ENCODE results near the gene JAK3. TPM values are rescaled to one million over a fixed set of nuclear protein-coding genes. Genes with fewer than 3 reads are reported as not detected.

Gene JAK3
- total and polyA plus RNA-seq, 2 donors = 16.1 to 50.4 TPM

- Histone ChIP-seq H3K27me3 (ENCODE audit: control insufficient read depth in 2 of 2, insufficient read depth in 1 of 2, low read length in 1 of 2) (peaks cover 0 to under 1% of the 10 kb centered on the region in 2 donors), H3K9me3 (ENCODE audit: control insufficient read depth in 2 of 2, insufficient read depth in 1 of 2, low read length in 1 of 2) (no peaks in the 10 kb centered on the region), H3K36me3 (ENCODE audit: control insufficient read depth in 2 of 2, insufficient read depth in 2 of 2, low read length in 1 of 2) (peaks cover 39 to 43% of the 10 kb centered on the region in 2 donors), H3K27ac (ENCODE audit: low read depth in 1 of 2, low read length in 1 of 2) (no peak overlapping the region), H3K4me3 (ENCODE audit: low read length in 2 of 2) (peak overlapping the region; percentile 95 to 97), H3K4me1 (ENCODE audit: control insufficient read depth in 2 of 2, insufficient read depth in 2 of 2, low read length in 2 of 2) (peaks cover 11 to 25% of the 10 kb centered on the region in 2 donors)
- DNase-seq (ENCODE audit: low read depth in 6 of 9, low spot score in 9 of 9) = no peak
- WGBS = 68% methylated on average over 7 of the region's 7 CpGs
These were observed 13.2 kb upstream of the JAK3 start for GRCh38 chr19:17860993-17861360.

DNA sequence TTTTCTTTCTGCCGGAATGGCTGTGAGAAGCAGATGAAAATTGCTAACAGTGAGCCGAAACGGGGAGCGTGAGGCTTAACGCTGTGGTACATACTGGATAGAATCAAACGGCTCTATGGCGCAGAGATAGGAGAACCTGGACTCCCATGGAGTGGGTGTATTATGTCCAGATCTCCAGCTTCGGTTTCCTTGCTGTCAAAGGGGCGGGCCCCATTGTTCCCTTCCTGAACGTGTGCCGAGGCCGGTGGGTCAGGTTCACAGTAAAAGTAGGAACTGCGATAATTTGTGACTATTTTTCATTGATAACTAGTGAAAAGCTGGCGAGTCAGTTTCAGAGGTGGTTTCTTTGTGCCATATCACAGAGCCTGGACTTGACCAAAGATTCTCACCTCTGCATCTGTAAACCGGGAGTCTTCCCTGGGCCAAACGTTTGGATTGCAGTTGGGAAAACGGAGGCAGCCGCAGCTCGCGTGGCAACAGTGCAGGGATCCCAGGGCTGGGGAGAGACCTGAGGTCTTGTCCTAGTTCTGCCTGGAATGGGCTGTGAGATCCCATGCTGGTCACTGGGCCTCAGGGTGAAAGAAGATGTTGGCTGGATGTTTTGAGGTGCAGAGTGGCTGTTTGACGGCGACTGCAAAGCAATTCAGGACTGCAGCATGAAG lies 12.7 kb upstream of the JAK3 start:
- 4% methylated on average over 22 of the region's 22 CpGs for WGBS
- Histone ChIP-seq H3K9me3 (ENCODE audit: control insufficient read depth in 2 of 2, insufficient read depth in 1 of 2, low read length in 1 of 2) (no peaks in the 10 kb centered on the region), H3K4me1 (ENCODE audit: control insufficient read depth in 2 of 2, insufficient read depth in 2 of 2, low read length in 2 of 2) (peaks cover 11 to 28% of the 10 kb centered on the region in 2 donors), H3K36me3 (ENCODE audit: control insufficient read depth in 2 of 2, insufficient read depth in 2 of 2, low read length in 1 of 2) (peaks cover 37 to 43% of the 10 kb centered on the region in 2 donors), H3K27me3 (ENCODE audit: control insufficient read depth in 2 of 2, insufficient read depth in 1 of 2, low read length in 1 of 2) (peaks cover 0 to 4% of the 10 kb centered on the region in 2 donors), H3K27ac (ENCODE audit: low read depth in 1 of 2, low read length in 1 of 2) (peak overlapping the region; percentile 42 to 67), H3K4me3 (ENCODE audit: low read length in 2 of 2) (peak overlapping the region; percentile 95 to 97)
- DNase-seq (ENCODE audit: low read depth in 6 of 9, low spot score in 9 of 9) = no peak

- peak within 1 kb of the TSS; percentile 95 to 97 for H3K4me3 ChIP-seq (ENCODE audit: low read length in 2 of 2)
- WGBS = under 1% methylated on average over 80 of the region's 80 CpGs
- no peaks in the 10 kb centered on the region for H3K9me3 ChIP-seq (ENCODE audit: control insufficient read depth in 2 of 2, insufficient read depth in 1 of 2, low read length in 1 of 2)
- peak; percentile 95 to 100 (median 99) for DNase-seq (ENCODE audit: low read depth in 6 of 9, low spot score in 9 of 9)
- peak within 1 kb of the TSS; percentile 42 to 67 for H3K27ac ChIP-seq (ENCODE audit: low read depth in 1 of 2, low read length in 1 of 2)
- H3K36me3 ChIP-seq (ENCODE audit: control insufficient read depth in 2 of 2, insufficient read depth in 2 of 2, low read length in 1 of 2) = peaks cover 37 to 39% of the 10 kb centered on the region in 2 donors
- peaks cover 0 to 8% of the 10 kb centered on the region in 2 donors for H3K27me3 ChIP-seq (ENCODE audit: control insufficient read depth in 2 of 2, insufficient read depth in 1 of 2, low read length in 1 of 2)
- peaks cover 11 to 32% of the 10 kb centered on the region in 2 donors for H3K4me1 ChIP-seq (ENCODE audit: control insufficient read depth in 2 of 2, insufficient read depth in 2 of 2, low read length in 2 of 2)
These were observed 11.9 kb upstream of the JAK3 start, which contains the start of gene RPL18A for GRCh38 chr19:17859533-17860330. Gene RPL18A, plus strand, starts transcription at chr19:17859910. Its CDS starts 47 bp downstream, at chr19:17859957.

GRCh38 chr19:17855280-17856152 lies 7.7 kb upstream of the JAK3 start:
- WGBS = 24% methylated on average over 29 of the region's 29 CpGs

DNA sequence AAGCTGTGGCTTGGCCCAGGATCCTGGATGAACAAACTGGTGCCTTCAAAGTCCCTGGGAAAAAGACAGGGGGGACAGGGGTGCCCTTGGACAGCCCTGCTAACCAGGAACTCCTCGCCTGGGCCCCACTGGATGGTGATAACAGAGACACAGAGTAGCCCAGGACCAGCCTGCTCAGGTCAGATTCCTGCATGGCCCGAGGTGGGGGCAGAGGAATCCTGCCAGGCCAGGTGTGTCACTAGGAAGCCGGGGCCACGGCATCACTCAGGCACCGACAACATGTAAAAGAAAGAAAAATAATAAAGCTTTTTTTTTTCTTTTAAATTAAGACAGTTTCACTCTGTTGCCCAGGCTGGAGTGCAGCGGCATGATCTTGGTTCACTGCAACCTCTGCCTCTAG lies 6.3 kb upstream of the JAK3 start:
- 93% methylated on average over 6 of the region's 6 CpGs for WGBS
- peaks cover 0 to 8% of the 10 kb centered on the region in 2 donors for H3K27me3 ChIP-seq (ENCODE audit: control insufficient read depth in 2 of 2, insufficient read depth in 1 of 2, low read length in 1 of 2)
- H3K27ac ChIP-seq (ENCODE audit: low read depth in 1 of 2, low read length in 1 of 2) = no peak overlapping the region
- H3K4me3 ChIP-seq (ENCODE audit: low read length in 2 of 2) = no peak overlapping the region
- no peaks in the 10 kb centered on the region for H3K9me3 ChIP-seq (ENCODE audit: control insufficient read depth in 2 of 2, insufficient read depth in 1 of 2, low read length in 1 of 2)
- DNase-seq (ENCODE audit: low read depth in 6 of 9, low spot score in 9 of 9) = no peak
- H3K4me1 ChIP-seq (ENCODE audit: control insufficient read depth in 2 of 2, insufficient read depth in 2 of 2, low read length in 2 of 2) = peaks cover 9 to 25% of the 10 kb centered on the region in 2 donors
- no peaks in the 10 kb centered on the region for H3K36me3 ChIP-seq (ENCODE audit: control insufficient read depth in 2 of 2, insufficient read depth in 2 of 2, low read length in 1 of 2)

More at GRCh38 chr19:17855280-17856152, 7.7 kb upstream of the JAK3 start:
- no peaks in the 10 kb centered on the region for H3K9me3 ChIP-seq (ENCODE audit: control insufficient read depth in 2 of 2, insufficient read depth in 1 of 2, low read length in 1 of 2)
- no peaks in the 10 kb centered on the region for H3K36me3 ChIP-seq (ENCODE audit: control insufficient read depth in 2 of 2, insufficient read depth in 2 of 2, low read length in 1 of 2)
- H3K4me1 ChIP-seq (ENCODE audit: control insufficient read depth in 2 of 2, insufficient read depth in 2 of 2, low read length in 2 of 2) = peaks cover 7 to 22% of the 10 kb centered on the region in 2 donors
- H3K4me3 ChIP-seq (ENCODE audit: low read length in 2 of 2) = no peak overlapping the region
- peaks cover 0 to 8% of the 10 kb centered on the region in 2 donors for H3K27me3 ChIP-seq (ENCODE audit: control insufficient read depth in 2 of 2, insufficient read depth in 1 of 2, low read length in 1 of 2)
- DNase-seq (ENCODE audit: low read depth in 6 of 9, low spot score in 9 of 9) = peak; percentile 48 to 89 (median 74)
- no peak overlapping the region for H3K27ac ChIP-seq (ENCODE audit: low read depth in 1 of 2, low read length in 1 of 2)

DNA sequence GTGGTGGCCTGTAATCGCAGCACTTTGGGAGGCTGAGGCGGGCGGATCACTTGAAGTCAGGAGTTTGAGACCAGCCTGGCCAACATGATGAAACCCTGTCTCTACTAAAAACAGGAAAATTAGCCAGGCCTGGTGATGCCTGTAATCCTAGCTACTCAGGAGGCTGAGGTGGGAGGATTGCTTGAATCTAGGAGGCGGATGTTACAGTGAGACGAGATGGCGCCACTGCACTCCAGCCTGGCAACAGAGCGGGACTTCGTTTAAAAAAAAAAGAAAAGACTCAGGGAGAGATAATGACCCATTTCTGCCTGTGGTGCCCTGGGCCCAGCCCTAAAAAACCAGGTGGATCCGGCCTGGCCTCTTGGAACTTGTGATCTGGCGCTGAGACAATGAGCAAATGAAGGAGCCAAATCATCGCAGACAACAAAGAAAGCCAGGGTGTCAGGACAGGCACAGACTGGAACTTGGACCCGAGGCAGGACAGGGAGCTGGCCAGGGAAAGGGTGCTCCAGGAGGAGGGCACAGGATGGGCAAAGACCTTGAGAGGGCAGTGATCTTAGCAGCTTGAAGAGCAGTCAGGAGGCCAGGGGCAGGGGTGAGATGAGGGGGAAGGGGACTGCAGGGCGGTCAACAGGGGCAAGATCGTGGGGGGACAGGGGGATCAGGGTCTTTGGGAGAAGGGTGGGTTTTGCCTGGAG lies 962 bp upstream of the JAK3 start:
- Histone ChIP-seq H3K9me3 (ENCODE audit: control insufficient read depth in 2 of 2, insufficient read depth in 1 of 2, low read length in 1 of 2) (no peaks in the 10 kb centered on the region), H3K36me3 (ENCODE audit: control insufficient read depth in 2 of 2, insufficient read depth in 2 of 2, low read length in 1 of 2) (peaks cover 2 to 6% of the 10 kb centered on the region in 2 donors), H3K4me1 (ENCODE audit: control insufficient read depth in 2 of 2, insufficient read depth in 2 of 2, low read length in 2 of 2) (peaks cover 11 to 43% of the 10 kb centered on the region in 2 donors), H3K4me3 (ENCODE audit: low read length in 2 of 2) (no peak overlapping the region), H3K27ac (ENCODE audit: low read depth in 1 of 2, low read length in 1 of 2) (peak overlapping the region; percentile 54 to 94), H3K27me3 (ENCODE audit: control insufficient read depth in 2 of 2, insufficient read depth in 1 of 2, low read length in 1 of 2) (no peaks in the 10 kb centered on the region)
- WGBS = 91% methylated on average over 14 of the region's 14 CpGs
- peak in 1 of 9 donors; percentile 22 for DNase-seq (ENCODE audit: low read depth in 6 of 9, low spot score in 9 of 9)

GRCh38 chr19:17846146-17846545 lies 1.6 kb downstream of the JAK3 start:
- Histone ChIP-seq H3K27me3 (ENCODE audit: control insufficient read depth in 2 of 2, insufficient read depth in 1 of 2, low read length in 1 of 2) (no peaks in the 10 kb centered on the region), H3K4me3 (ENCODE audit: low read length in 2 of 2) (peak overlapping the region; percentile 7 to 55), H3K27ac (ENCODE audit: low read depth in 1 of 2, low read length in 1 of 2) (no peak overlapping the region), H3K9me3 (ENCODE audit: control insufficient read depth in 2 of 2, insufficient read depth in 1 of 2, low read length in 1 of 2) (no peaks in the 10 kb centered on the region), H3K4me1 (ENCODE audit: control insufficient read depth in 2 of 2, insufficient read depth in 2 of 2, low read length in 2 of 2) (peaks cover 11 to 43% of the 10 kb centered on the region in 2 donors), H3K36me3 (ENCODE audit: control insufficient read depth in 2 of 2, insufficient read depth in 2 of 2, low read length in 1 of 2) (peaks cover 27 to 28% of the 10 kb centered on the region in 2 donors)
- DNase-seq (ENCODE audit: low read depth in 6 of 9, low spot score in 9 of 9) = peak in 1 of 9 donors; percentile 18
- 41% methylated on average over 8 of the region's 8 CpGs for WGBS

GRCh38 chr19:17843908-17844490 lies 3.8 kb downstream of the JAK3 start:
- WGBS = 90% methylated on average over 14 of the region's 14 CpGs
- peaks cover 2 to 27% of the 10 kb centered on the region in 2 donors for H3K4me1 ChIP-seq (ENCODE audit: control insufficient read depth in 2 of 2, insufficient read depth in 2 of 2, low read length in 2 of 2)
- peaks cover 44 to 46% of the 10 kb centered on the region in 2 donors for H3K36me3 ChIP-seq (ENCODE audit: control insufficient read depth in 2 of 2, insufficient read depth in 2 of 2, low read length in 1 of 2)
- H3K4me3 ChIP-seq (ENCODE audit: low read length in 2 of 2) = no peak overlapping the region
- no peaks in the 10 kb centered on the region for H3K27me3 ChIP-seq (ENCODE audit: control insufficient read depth in 2 of 2, insufficient read depth in 1 of 2, low read length in 1 of 2)
- no peak overlapping the region for H3K27ac ChIP-seq (ENCODE audit: low read depth in 1 of 2, low read length in 1 of 2)
- H3K9me3 ChIP-seq (ENCODE audit: control insufficient read depth in 2 of 2, insufficient read depth in 1 of 2, low read length in 1 of 2) = no peaks in the 10 kb centered on the region
- DNase-seq (ENCODE audit: low read depth in 6 of 9, low spot score in 9 of 9) = no peak
